GM19035 (cell line): Measurements from ENCODE around the gene CYP1A2.
A peak's percentile ranks its signal among the peaks of the same experiment; 100 is the strongest.
"Not testable (repeated sequence)": the region's sequence is repeated elsewhere in the genome, so short reads cannot be mapped to it uniquely, and the experiment has no call there.

Source experiments
- ATAC-seq: cut with Tn5 transposase; IDR thresholded peaks from one replicate; pipeline ENCODE4 v1.9.1; 2021; ENCODE audit not compliant: unreplicated experiment

The CYP1A2 gene

DNA sequence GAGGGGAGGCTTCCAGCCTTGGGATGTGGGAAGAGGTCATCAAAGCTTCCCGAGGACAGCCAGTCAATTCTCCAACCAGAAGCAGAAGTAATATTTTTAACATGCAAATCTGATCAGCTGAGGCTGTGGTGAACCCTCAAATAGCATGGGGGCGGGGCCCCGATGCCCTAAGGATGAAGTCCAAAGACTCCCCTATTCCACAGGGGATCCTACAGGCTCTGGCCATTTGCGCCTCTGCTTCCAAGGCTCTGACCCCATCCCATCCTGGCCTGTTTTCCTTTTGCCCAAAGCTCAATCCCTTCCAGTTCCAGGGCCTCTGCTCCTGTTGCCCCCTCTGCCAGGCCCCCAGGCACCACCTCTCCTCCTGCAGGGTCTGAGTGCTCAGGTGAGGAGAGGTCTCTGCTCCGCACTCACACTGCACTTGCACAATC is 26.5 kb downstream of the CYP1A2 start:
- no peak for ATAC-seq

DNA sequence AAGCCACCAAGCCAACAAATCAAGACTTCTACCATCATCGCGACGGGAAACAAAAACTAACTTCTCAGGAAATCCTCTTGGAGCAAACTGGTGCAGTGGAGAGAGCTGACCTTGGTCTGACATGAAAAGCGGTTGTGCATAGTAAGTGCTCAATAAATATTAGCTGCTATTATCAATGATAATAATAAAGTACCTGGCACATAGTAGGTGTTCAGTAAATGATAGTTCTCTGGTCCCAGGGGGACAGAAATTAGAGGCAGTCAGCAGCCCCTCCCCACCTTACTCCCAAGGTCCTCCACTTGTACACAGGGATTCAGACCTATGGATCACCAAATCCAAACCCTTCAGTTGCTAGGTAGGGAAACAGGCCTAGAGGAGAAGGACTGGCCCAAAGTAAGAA is 27.2 kb downstream of the CYP1A2 start:
- no peak for ATAC-seq

DNA sequence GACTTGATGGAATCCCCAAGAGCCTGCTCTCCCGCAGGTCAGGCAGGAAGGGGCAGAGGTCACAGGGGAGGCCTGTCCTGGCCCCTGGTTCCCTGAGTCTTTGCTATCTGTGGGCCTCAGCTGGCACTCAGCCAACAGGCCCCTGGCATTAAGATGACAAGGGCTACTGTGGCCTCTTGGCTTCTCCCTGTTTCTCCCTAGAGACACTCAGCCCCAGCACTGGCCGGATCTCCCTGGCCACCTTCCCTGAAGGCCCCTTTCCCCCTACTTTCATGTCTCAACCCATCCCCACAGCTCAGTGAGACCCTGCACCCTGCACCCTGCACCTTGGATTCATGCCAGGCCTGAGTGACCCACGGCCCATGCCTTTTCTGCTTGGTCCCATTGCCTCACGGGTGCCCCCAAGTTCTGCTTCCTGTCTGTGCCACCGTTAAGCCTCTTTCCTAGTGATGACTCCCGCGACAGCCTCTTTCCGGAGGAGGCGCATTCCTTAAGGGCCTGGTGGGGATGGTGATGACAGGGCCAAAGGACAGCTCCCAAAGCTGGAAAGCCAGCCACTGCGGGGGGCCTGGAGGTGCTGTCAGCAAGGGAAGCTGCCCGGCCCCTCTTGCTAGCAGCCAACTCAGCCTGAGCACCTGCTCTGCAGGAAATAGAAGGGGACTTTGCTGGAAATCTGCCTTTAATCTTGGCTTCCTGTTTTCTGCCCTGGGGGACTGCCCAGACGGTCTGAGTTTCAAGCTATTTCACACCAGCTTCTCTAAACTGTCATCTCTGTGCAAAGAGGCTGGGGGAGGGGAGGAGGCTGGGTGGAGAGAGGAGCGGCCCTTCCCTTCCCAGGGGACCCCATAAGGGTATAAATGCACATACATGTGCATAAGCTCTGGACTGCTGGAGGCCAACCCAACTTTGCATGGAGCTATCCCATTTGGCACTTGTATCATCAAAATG is 28.4 kb downstream of the CYP1A2 start:
- ATAC-seq = no peak

DNA sequence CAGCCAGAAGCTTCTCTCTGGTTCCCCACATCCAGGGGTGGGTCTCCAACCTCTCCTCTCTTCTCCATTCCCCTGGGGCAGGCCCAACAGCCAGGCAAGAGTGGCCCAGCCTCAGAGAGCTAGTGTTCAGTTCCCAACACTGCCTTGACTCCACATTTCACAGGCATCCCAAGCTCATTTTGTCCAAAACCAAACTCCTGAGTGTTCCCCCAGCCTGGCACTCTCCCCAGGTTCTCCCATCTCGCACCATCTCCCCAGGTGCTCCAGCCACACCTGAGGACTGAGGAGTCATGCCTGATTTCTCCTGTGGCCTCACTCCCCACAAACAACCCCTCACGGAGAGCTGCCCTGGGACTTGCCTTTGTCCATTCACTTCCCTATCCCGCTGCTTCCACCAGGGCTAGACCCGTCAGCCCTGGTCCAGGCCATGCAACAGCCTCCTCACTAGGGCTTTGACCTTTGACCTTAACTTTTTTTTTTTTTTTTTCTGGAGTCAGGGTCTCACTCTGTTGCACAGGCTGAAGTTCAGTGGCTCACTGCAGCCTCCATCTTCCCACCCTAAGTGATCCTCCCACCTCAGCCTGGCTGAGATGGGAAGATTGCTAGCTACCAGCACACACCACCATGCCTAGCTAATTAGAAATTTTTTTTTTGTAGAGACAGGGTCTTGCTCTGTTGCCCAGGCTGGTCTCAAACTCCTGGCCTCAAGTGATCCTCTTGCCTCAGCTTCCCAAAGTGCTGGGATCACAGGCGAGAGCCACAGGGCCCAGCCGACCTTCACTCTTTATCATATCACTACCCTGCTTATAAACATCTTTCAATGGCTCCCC is 29.3 kb downstream of the CYP1A2 start:
- no peak for ATAC-seq

DNA sequence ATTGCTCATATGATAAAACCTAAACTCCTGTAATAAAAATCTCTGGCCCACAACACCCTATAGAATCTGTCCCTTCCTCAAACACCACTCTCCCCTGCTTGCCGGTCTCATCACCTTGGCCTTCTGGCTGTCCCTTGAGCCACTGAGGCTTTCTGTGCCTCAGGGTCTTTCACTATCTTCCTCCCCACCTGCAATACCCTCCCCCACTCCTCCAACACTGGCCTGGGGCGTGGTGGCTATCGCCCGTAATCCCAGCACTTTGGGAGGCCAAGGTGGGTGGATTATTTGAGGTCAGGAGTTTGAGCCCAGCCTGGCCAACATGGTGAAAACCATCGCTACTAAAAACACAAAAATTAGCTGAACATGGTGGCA is 29.9 kb downstream of the CYP1A2 start:
- ATAC-seq = no peak

DNA sequence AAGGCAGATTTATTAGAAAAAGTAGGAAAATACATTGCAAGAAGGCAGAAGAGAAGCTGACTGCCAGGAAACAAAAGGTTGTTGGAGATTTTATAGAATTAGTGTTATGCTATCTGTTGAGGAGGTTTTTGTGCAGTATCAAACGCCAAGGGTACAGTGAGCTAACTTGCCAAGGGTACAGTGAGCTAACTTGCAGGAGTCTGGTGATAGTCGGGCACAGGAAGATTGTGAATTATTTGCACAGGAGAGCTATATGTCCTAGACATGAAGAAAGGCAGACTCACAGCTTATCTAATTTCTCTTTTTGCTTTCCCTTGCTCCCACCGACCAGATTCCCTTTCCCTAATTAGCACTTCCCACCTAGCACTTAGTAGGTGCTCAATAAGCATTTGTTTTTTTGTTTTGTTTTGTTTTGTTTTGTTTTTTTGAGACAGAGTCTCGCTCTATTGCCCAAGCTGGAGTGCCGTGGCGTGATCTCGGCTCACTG is 30.6 kb downstream of the CYP1A2 start:
- ATAC-seq = no peak

DNA sequence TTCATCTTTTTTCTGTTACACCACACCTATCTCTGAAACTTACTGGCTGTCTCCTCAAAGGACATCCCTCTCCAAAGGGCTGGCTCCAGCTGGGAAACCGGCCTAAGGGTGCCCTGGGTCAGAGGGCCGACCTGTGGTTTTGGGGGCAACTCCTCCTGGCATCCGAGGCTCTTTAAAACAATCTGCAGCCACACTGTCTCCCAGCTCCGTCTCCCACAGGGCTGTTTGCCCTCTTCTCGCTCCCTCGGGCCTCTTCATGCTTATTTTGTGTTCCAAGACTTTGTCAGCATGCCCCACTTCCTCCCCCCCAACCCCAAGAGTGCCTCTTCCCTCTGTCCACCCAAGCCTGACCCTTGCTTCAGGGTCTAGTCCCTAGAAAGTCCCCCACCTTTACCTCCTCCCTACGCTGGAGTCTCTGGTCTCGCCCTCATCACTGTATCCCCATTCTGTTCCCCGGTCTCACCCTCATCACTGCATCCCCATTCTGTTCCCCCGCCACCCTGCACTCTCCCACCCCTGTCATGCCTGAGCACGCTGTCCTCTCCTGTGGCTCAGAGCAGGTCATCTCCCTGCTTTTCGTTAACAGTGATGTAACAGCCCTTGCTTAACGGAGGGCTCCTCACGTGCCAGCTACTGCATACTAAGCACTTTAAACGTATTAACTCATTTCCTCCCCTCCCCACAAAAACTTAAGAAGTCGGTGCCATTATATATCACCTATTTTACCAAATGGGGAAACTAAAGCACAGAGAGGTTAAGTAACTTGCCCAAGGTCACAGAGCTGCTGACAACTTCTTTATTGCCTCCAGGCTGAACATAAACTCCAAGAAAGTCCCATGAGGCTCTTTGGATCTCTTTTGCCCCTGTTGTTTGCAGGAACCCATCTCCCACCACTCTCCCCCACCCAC is 32.1 kb downstream of the CYP1A2 start:
- no peak for ATAC-seq

DNA sequence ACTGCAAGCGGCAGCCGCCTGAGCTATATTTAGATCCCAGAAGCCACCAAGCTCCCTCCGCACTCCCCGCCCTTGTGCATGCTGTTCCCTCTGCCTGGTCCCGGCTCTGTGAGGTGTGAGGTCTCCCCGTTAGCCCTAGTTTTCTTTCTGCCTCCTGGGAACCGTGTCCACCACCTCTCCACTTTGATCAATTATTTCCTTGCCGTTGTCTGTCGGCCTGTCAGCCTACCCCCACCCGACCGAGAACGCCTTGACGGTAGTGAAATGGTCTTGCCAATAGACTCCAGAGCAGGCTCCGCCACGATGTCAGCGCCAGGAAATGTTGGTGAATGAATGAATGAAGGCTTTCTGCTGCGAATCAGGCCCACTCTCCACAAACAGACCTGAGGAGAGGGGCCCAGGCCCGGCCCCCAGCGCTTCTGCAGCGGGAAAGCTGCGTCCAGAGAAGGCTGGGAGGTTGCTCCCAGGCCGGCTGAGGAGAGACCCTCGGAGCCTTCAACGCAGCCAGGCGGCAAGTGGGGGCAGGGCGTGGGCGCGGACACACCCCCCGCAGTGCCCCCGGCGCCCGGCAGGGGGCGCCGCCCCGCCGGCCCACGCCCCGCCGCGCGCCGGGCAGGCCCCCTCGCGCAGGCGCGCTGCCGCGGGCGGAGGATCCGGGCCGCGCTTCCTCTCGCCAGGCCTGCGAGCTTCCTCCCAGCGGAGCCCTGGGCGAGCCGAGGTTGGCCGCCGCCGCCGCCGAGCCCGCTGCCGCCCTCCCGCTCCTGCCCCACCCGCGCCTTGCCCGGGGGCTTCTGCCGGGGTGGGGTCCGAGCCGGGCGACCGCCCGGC is 33.0 kb downstream of the CYP1A2 start, which contains the start of gene CSK:
Gene CSK (plus strand): TSS at position 650 of the 828 bp plus-strand sequence. CDS start 16,218 bp downstream, outside the sequence.
- peak; percentile 42 for ATAC-seq

DNA sequence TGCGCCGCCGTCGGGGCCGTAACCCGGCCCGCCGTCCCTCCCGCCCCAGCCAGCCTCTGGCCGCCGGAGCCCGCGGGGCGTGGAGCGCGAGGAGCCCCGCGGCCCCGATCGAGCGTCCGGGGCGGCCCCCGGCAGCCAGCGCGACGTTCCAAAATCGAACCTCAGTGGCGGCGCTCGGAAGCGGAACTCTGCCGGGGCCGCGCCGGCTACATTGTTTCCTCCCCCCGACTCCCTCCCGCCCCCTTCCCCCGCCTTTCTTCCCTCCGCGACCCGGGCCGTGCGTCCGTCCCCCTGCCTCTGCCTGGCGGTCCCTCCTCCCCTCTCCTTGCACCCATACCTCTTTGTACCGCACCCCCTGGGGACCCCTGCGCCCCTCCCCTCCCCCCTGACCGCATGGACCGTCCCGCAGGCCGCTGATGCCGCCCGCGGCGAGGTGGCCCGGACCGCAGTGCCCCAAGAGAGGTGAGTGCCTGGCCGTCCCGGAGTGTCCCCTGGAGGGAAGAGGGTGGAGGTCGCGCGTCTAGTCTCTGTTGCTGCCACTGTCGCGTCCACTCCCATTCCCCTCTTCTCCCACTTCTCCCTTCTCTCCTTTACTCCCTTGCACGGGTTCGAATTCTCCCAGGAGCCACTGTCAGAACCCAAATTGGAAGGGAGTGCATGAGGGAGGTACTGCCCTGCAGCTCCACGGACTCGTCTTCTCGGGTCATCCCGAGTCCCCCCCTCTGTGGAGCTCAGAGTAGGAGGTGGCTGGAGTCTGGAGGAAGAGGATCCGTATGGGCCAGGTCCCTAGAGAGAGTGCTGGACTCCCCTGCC is 33.8 kb downstream of the CYP1A2 start:
- peak; percentile 23 for ATAC-seq

DNA sequence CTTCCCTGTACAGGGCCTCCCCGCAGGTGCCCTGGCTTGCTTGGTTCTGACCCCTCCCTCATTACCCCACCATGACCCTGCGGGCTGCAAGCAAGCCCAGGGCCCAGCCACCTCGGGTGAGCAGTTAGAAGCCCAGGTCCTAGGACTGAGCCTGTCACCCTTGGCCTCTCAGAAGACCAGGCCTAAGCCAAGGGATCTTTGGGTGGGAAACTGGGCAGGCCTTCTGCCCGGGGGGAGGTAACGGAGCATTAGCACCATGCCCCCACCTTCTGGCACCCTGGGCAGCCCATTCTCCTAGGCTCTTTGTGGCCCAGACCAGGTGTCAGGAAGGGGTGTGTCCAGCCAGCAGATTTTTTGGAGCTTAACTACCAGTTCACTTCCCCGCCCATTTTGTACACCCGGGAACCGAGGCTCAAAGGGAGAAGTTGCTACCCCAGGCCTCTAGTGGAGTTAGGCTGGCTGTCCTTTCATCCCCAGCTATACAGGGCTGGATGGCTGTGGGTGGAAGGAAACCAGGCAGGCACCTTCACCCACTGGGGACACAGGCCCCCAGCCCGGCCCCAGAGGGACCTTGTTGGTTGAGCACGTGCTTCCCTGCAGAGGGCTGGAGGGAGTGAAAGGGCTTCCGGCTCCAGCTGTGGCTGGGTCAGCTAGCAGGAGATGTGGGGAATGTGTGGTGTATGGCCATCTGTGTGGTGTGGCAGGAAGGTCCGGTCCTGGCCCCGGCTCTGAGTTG is 34.6 kb downstream of the CYP1A2 start:
- no peak for ATAC-seq

DNA sequence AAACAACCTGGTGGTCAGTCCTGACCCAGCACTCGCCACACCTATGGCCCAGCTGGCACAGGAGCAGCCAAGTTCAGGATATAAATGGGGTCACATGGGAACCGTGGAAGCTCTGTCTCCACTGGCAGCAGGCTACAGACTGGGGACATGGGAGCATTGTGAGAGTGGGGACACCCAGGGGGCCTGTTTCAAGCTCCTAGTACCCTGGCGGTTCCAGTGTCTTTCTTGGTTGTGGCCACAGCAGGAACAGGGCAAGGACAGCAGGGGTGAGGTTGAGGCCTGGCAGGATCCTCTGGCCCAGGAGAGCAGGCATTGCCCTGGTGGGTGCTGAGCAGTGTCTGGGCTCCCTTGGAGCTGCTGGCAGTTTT is 35.1 kb downstream of the CYP1A2 start:
- ATAC-seq = no peak

DNA sequence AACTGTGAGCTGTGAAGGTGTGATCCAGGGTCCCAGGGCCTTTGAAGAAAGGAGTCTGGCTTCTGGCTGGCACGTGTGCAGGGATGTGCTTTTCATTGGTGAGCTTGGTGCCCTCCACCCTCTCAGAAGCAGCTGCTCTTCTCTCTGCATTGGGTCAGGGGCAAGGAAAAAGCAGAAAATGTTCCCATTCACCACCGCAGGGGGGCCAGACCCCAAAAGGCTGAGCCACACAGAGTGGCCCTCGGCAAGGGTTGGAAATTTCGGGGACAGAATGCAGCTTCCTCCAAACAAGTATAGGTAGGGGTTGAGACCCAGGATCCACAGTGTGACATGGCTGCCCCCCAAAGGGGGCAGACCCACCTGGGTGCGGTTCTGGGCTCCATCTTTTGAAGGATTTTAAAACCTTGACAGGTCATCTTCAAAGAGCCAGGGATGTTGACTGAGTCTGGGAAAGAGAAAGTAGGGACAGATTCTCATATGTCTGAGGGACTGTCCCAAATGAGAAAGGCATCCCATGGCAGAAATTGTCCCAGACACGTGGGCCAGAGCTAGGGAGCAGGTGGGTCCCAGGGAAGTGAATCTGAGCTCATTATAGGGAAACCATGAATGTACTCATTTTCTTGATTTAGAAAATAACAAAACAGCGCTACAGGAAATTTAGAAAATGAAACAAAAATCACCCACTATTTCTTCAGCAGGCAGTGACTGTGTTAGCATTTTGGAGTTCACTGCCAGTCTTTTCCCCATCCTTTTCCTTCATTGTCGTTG is 36.0 kb downstream of the CYP1A2 start:
- no peak for ATAC-seq

DNA sequence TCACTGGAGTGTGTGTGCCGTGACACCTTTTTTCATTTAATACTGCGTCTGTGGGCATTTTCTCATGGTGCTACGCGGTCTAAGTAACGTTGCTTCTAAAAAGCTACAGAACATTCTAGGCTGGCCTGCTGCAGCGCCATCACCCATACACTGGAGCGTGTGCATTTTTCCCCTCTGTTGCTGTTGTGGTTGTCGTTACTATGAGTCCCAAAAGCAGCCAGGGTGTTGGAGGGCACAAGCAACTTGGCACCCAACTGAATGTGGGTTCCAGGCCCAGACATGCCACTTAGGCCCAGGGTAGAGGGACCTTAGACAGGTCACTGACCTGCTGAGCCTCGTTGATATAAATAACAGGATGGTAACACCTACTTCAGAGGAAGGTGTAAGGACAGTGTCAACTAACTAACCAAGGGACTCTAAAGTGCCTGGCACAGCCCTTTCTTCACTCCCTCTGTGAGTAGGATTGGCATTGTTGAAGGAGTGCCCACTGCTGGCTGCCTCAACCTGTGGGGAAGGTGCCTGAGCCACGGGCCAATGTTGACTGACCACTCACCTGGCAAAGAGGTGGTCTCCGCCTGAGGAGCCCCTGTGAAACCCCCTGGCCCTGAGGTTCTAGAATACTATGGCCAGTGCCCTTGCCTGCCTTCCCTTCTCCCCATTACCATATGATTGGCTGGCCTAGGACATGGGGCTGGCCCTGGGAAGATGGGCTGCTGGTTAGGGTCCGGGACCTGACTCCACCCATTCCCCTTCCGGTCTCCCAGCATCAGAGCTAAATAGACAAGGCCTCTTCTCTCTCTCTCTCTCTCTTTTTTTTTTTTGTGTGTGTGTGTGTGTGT is 36.8 kb downstream of the CYP1A2 start:
- ATAC-seq = no peak

DNA sequence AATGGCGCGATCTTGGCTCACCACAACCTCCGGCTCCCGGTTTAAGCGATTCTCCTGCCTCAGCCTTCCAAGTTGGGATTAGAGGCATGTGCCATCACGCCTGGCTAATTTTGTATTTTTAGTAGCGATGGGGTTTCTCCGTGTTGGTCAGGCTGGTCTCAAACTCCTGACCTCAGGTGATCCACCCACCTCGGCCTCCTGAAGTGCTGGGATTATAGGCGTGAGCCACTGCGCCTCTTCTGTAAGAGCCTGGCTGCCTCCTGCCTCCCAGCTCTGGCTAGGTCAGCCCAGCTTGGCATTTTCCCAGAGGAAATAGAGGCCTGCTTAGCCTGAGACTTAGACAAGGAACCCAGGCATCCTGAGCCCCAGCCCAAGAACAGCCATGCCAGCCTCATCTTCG is 37.4 kb downstream of the CYP1A2 start:
- not testable (repeated sequence) for ATAC-seq

DNA sequence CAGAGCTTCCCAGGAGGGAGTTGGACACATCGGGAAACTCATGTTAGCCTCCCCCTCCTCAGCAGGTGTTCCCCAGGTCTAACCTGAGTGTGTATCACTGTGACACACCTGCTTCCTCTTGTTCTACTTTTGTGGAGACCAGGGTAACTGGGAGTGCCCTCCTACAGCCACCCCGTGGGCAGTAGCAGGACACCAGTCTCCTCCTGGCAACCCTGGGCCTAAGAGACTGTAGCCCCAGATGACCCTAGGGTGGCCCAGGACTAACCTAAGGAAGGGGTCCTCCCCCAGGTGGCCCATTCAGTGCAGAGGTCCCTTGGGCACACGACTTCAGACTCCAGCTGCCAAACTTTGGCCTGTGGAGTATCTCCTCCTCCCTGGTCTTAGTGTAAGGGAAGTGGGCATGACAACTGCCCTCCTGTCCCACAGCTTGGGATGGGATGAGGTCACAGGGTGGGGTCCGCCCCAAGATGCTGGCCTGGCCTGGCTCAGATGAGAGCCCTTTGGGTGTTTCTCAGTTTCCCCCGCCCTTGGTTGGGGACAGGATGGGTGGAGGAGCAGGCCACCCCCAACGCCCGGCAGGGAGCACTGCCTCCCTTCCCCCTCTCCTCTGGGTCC is 38.0 kb downstream of the CYP1A2 start:
- no peak for ATAC-seq
